ENCODE data around the gene GRK2.

GRK2 gene

DNA sequence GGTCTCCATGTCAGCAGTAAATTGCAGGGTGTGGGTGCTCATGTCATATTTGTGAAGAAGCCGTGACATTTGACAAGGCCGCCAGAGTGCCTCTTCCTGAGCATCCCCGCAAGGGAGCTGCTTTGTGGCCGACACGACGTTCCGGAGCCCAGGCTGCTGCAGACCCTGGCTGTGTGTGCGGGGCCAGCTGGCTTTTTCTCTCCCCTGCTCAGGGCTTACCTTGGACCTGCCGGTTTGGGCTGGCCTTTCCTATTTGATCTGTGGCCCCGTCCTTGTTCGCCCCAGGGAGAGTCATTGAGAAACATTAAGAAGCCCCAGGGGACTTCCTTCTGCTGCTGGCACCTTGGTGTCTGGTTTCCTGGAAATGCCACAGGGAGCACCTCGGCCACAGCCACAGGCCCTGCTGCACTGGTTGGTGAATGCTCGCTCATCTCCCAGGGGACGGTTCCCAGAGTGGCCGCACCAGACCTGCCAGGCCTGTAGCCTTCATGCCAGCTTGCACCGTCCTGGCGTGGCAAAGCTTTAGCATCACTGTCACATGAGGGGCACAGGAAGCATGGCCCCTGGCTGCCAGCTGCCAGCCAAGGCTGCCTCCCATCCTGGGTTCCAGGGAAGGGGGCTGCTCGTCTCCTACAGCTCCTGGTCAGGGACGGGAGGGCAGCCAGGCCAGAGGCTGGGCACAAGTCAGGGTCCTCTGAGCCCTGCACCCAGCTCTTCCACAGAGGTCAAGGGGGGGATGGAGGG, 5.4 kb downstream of the GRK2 start:
- peak; percentile 72 for DNase-seq

DNA sequence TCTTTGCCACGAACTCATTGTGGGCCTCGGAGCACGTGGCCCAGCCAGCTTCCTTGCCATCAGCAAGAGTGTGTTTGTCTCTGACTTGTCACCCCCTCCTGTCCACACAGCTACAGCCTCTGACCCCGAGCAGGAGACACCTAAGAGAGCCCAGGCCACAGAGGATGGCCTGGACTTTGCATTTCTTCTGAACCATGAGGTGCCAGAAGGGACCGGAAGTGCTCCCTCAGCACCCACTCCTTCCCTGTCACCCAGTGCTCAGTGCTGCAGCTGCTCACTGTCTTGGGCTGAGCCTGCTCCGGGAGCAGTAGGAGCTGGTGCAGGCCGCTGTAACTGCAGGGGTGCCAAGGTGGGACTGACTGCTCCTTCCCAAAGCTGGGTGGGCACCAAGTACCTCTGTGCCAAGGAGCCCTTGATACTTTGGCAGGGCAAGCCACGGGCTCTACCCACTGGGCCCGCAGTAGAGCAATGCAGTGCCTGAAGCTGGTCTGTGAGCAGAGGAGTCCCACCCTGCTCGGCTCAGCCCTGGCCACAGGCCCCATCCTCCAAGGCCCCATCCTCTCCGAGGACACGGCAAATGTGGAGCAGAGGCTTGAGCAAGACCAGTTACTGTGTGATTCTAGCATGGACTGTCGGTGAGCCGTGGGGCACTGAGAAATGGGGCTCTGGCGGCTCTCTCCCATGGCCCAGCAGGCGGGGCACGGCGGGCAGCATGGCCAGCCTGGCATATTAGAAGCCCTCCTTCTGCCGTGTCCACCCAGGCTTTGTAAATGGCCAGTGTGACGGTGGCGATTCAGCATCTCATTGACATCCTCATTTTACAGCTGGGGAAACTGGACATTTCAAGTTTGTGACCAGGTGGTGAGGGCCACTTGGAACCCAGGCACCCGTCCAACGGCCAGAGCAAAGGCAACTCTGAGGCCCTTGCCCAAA, 6.3 kb downstream of the GRK2 start:
- no peak for DNase-seq

DNA sequence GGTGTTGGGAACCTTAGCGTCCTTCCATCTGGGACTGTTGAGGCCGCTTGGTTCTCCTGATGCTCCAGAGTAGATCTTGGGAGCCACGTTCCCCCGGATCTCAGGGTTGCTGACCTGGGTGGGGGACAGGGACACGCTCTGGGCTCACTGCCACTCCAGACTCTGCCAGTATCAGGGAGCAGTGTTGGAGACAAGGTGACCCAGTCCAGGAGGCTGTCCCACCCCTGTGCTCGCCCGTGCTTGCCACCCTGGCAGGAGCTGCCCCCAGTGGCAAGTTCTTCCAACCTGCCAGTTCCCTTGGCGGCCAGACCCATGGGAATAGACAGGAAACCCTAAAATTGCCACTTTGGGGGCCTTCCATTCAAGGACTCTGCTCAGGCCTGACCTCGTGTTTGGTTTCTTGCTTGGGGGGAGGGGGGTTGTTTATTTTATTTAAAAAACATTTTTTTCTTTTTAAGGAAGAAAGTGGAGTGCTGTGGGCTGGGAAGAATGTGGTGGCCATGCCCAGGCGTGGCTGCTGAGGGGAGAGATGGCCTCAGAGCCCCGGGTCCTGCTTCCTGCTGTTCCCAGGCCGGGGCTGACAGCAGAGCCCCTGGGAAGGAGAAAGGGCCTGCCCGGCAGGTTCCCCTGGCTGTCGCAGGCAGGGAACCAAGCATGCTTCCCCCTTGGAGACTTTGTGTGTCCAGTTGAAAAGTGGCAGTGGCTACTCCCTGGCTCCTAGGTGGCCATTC, 7.2 kb downstream of the GRK2 start:
- DNase-seq: no peak

DNA sequence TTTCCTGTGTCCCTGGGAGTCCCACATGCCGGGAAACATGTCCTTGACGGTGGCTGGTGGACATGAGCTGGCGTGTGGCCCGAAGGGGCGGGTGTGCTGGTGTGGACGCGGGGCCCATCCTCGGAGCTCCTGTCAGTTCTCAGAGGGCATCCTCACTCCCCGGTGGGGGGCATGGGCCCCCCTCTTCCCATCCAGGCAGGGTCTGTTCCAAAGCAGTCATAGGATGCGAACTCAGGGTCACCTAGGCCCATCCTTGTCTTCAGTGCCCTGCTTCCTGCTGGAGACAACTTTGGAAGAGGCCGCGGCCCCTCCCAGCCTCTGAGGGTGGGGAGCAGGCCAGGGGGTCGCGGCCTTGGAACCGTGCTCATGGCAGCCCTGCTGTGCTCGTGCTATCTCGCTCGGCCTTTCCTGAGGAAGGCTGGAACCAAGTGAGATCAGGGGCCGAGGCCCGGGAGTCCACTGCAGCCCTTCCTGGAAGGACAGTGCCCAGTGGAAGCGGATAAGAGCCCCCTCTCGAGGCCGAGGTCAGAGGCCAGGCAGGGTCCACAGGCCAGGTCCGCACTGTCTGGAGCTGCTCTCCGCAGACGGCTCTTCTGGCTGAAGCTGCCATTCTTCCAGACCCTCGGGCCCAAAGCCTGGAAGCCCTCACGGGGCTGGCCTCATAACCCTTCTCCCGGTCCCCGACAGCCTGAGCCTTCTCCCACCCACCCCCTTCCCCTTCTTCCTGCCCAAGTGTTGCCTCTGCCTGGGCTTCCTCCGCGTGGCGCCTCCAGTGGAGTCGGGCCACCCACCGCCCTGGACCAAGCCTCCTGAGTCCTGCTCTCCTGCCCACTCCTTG, 8.7 kb downstream of the GRK2 start:
- no peak for DNase-seq

DNA sequence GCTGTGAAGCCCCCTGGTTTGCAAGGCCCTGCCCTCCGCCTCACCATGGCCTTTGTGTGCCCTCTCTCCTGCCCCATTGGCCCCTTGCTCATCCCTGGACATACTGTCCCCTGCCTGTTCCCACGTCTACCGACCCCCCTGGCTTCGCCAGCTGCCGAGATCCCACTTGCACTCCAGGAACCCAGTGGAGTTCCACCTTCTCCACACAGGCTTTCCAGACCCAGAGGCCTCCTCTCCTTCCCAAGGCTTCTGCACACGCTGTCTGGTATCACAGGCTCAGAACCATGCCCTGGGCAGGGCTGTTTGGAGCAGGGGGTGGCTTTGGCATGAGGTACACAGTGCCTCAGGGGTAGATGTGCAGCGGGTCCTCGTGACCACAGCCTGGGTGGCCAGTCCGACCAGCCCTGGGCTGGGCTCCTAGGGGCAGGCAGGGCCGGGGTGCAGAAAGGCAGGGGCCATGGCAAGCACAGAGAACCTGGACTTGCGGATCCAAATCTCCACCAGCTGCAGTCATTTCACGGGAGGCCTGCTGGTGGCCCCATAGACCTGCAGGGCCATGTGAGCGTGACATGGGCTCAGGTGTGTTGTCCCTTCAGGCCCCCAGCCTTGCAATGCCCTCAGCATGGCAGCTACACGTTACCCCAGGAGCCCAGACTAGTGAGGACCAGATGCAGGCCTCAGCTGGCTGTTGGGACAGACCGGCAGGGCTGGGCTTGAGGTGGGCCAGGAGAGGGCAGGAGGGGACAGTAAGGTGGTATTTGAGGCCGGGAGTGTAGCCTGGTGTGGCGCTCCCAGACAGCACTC, 9.5 kb downstream of the GRK2 start:
- DNase-seq: no peak

DNA sequence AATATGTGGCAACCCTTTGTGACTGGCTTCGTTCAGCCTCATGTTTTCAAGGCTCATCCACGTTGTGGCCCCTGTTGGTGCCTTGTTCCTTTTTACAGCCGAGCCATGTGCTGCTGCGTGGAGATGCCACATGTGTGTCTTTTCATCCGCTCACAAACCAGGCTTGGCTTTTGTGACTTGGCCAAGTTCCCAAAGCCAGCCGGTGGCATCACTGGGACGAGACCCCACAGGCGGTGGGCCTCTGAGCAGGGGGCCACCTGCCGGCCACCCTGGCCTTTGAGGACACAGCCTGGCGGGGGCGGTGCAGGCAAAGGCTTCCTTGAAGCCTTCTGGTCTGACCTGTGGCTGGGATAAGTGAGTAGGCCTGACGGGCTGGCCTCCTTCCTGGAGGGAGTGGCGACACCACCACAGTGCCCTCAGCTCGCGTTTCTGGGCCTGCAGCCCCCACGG, 10.5 kb downstream of the GRK2 start:
- peak; percentile 50 for DNase-seq

DNA sequence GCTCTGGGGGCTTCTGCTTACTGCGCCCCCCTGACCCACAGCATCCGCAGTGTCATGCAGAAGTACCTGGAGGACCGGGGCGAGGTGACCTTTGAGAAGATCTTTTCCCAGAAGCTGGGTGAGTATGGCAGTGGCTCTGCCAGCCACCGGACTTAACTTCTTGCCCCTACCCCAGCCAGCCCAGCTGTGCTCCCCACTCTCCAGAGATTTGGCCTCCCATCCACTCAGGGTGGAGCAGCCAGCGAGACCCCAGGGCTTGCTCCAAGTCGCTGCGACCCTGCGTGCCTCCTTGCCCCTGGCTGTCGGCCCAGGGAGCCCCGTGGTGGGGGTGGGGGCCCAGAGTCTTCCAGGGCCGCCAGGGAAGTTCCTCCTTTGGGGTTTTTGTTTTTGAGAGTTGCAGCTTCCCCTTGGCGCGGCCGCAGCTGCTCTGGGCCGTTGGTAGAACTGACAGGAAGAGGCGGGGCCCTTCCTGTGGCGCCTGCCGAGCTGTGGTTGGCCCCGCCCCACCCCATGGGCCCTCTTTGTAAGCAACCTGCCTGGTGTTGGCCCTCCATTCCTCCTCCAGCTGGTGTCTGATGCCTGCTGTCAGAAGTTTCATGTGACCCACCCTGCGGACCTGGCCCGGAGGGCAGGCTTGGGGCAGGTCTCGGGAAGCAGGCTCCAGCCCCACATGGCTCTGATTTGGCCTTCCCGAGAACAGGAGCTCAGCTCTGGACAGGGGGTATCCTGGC, 11.1 kb downstream of the GRK2 start:
- peak; percentile 94 for DNase-seq

DNA sequence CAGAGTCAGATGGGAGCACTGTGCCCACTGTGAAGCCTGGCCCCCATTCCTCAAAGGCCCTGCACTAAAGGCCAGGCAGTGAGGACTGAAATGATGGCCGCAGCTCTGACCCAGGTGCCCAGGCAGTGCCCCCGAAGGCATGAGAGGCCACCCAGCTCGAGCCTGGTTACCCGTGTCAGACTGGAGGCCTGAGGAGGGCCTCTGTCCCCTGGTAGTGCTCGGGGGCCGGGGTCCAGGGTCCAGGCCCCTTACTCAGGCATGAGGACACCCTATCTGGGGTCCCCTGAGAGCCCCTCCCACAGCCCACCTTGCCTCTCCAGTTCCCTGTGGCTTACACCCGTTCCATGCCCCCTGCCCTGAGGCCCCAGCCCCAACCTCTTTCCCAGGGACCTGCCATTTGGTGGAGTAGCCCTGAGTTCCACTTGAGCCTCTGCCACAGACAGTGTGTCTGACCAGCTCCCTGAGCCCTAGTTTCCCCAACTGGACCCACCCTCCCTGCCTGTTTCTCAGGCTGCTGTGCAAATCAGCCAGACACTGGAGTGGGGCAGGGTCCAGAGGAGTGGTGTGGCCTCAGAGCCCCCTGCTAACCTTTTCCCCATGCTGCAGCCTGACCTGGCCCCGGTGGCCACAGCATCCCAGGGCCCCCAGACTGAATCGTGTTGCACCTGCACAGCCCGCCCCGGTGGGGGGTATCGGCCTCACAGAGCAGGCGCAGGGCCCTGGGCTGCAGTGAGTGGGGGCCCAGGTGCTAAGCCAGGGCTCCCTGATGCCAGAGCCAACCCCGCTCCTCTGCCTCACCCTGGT, 12.1 kb downstream of the GRK2 start:
- no peak for DNase-seq

DNA sequence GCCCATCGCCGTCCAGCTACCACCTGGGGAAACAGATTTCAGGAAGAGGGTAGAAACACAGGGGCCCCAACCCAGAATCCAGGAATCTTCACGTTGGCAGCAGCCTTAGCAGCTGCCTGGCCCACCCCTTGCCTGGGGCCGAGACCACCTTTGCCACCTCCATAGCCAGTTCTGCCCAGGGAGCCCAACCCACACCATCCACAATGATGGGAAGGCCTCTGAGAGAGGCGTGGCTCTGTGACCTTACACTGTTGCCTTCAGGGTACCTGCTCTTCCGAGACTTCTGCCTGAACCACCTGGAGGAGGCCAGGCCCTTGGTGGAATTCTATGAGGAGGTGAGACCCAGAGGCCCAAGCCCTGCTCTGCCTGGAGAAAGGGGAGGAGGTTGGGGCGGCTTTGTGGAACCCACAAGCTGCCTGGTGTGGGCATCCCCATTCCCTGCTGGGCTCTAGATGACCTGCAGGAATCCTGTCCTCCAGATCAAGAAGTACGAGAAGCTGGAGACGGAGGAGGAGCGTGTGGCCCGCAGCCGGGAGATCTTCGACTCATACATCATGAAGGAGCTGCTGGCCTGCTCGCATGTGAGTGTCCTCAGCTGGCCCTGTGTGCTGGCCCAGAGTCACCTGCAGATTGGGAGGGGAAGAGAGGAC, 12.8 kb downstream of the GRK2 start:
- no peak for DNase-seq

DNA sequence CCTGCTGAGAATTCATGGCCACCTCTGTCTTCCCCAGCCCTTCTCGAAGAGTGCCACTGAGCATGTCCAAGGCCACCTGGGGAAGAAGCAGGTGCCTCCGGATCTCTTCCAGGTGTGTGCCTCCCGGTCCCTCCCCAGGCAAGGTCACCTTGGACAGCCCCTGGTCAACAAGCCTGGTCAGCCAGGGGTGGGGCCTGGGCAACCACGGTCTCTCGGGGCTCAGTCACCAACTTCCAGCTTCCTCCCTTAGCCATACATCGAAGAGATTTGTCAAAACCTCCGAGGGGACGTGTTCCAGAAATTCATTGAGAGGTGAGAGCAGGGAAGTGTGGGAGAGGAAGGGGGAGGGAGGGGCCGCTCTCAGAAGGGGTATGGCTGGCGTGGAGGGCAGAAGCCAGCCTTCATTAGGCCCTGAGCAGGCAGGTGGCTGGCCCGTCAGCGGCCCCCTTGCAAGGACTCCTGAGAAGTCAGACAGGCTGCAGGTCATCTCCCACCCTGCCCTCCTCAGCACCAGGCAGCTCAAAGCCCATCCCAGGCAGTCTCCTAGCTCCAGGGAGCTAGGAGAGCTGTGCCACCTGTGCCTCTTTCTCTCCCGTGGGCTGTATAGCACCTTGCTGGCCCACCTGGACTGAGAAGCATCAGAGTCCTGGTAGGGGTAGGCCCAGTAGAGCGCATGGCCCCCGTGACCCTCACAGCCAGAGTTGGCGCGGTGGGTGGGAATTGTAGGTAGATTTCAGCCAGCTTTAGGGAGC, 13.5 kb downstream of the GRK2 start:
- no peak for DNase-seq

DNA sequence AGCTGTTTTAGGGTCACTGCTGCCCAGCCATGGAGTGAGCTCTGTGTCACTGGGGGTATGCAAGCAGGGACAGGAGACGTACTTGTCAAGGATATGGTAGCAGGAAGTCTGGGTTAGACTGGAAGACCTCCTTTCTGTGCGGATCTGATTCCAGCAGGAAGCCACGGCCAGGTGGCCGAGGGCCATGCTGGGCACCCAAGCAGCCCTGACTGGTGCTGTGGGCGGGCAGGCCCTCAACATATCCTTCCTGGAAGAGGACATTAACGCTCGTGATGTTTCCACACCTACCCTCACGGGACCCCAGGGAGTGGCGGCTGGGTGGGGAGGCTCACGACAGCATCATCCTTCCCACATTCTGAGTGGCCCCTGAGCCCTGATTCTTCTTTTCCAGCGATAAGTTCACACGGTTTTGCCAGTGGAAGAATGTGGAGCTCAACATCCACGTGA, 14.1 kb downstream of the GRK2 start:
- DNase-seq: no peak

DNA sequence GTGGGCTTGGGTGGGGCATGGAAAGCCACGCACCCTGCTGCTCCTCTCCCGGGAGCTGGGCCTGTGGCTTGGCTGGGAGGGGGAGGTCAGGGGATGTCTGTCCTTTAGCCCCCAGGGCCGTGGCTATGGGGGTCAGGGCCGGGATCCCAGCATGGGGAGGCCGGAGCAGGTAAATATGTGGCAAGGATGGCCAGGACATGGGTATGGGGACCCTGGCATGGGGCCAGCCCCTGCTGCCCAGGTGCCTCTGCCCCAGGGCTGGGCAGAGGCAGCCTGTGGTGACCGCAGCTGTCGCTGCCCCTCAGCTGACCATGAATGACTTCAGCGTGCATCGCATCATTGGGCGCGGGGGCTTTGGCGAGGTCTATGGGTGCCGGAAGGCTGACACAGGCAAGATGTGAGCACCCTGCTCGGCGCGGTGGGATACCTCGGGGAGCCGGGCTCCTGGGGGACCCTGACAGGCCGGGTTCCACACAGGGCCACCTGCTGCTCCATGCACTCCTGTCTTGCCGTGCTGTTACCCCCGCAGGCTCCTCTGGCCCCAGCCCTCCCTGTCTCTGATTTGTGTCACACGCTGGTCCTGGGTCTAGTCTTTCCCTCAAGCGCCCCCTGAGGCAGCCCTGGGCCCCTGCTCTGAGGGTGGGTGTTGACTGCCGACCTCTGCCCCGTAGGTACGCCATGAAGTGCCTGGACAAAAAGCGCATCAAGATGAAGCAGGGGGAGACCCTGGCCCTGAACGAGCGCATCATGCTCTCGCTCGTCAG, 14.7 kb downstream of the GRK2 start:
- DNase-seq: no peak

DNA sequence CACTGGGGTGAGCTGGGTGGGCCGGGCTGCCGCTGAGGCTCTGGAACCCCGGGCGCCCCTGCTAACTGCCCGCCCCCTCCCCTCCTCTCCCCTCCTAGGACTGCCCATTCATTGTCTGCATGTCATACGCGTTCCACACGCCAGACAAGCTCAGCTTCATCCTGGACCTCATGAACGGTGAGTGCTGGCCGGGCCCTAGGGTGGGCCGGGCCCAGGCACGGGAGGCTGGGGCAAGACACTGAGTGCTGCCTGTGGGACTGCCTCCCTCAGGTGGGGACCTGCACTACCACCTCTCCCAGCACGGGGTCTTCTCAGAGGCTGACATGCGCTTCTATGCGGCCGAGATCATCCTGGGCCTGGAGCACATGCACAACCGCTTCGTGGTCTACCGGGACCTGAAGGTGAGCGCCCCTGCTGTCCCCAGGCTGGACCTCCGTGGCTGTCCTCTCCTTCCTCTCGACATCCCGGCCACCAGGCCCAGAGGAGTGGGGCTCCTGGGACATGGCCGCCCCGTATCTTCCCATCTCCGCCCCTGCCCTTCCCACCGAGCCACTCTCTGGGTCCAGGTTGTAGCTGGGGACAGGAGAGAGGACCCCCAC, 15.4 kb downstream of the GRK2 start:
- DNase-seq: no peak

DNA sequence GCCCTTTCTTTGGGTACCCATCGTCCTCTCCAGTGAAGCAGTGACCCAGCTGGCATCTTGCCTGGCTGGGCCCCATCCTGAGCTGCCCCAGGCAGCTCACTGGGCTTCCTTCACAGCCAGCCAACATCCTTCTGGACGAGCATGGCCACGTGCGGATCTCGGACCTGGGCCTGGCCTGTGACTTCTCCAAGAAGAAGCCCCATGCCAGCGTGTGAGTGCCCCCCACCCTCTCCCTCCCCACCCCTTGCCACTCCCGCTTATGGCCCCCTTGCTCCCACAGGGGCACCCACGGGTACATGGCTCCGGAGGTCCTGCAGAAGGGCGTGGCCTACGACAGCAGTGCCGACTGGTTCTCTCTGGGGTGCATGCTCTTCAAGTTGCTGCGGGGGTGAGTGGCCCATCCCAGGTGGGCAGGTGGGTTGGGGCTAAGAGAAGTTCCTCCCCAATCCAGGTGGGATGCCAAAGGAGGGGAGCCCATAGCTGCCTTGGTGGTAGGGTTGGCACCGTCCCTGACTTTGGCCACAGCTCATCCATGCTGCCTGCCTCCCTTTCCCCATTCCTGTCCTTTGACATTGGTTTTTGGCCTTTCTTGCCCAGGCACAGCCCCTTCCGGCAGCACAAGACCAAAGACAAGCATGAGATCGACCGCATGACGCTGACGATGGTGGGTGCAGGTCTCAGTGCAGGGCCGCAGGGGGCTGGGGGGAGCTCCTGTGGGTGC, 16.0 kb downstream of the GRK2 start:
- no peak for DNase-seq

DNA sequence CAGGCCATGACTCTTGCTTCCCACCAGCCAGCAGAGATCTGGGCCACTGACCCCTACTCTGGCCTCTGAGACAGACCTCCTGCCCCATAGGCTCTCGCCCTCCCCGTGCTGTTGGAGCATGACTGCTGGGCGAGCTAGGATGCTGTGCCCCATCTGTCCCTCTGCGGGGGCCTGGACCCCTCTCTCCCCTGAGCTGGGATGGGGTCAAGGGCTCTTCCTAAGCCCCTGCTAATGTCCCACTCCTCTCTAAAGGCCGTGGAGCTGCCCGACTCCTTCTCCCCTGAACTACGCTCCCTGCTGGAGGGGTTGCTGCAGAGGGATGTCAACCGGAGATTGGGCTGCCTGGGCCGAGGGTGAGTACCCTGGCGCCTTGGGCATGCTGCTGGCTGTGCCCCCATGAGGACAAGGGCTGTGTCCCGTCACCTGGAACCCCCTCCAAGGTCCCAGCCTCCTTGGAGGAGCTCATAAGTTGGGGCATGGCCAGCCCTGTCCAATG, 16.7 kb downstream of the GRK2 start:
- no peak for DNase-seq

DNA sequence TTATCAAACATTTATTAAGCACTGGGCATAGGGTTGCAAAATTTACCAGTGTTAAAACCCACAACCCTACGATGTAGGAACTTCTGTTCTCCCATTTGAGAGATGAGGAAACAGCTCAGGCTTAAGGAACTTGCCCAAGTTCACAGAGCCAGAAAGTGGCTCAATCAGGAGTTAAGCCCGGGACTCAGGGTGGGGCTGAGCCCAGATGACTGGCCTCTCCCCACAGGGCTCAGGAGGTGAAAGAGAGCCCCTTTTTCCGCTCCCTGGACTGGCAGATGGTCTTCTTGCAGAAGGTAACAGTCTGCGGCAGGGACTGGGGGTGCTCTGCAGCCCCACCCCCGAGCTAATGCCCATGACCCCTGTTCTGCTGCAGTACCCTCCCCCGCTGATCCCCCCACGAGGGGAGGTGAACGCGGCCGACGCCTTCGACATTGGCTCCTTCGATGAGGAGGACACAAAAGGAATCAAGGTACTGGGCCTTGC, 17.2 kb downstream of the GRK2 start:
- DNase-seq: no peak

All from CD4-positive, alpha-beta T cell treated with Interleukin-21 for 1 hour (primary cell).